Mesothelial cell of epicardium (in vitro differentiated cells): ENCODE measurements around the gene UAP1L1. TPM values are rescaled to one million over a fixed set of nuclear protein-coding genes. Genes with fewer than 3 reads are reported as not detected.

Experiments
- DNase-seq, 2 experiments: peaks; one replicate each; pipeline ENCODE4 v3.0.0; 2021; ENCODE audit warnings: low spot score in 2 of 2; ENCODE audit not compliant: unreplicated experiment in 2 of 2
- H3K27ac Mint-ChIP-seq: 2 replicates; pipeline ENCODE4 v1.8.0; 2021; ENCODE audit warnings: mixed read lengths
- H3K27me3 Mint-ChIP-seq: 2 replicates; pipeline ENCODE4 v1.8.0; 2021; ENCODE audit warnings: low read depth, mixed read lengths
- H3K36me3 Mint-ChIP-seq: 2 replicates; pipeline ENCODE4 v1.8.0; 2021; ENCODE audit warnings: mixed read lengths
- H3K4me1 Mint-ChIP-seq: 2 replicates; pipeline ENCODE4 v1.8.0; 2021; ENCODE audit warnings: mixed read lengths
- H3K4me3 Mint-ChIP-seq: 2 replicates; pipeline ENCODE4 v1.8.0; 2021; ENCODE audit warnings: mild to moderate bottlenecking, moderate library complexity, mixed read lengths
- H3K9me3 Mint-ChIP-seq: 2 replicates; pipeline ENCODE4 v1.8.0; 2021; ENCODE audit warnings: mixed read lengths
- CTCF ChIP-seq: fragments of 200-600 bp; sonication (generic); IDR thresholded peaks from one replicate; pipeline ENCODE4 v1.5.0; 2021; ENCODE audit warnings: antibody characterized with exemption; ENCODE audit not compliant: unreplicated experiment
- total RNA-seq: library from RNA; stranded (reverse); gene quantifications from 3 replicates; pipeline ENCODE4 v1.2.1, GENCODE V29; 2021

Gene UAP1L1
- total RNA-seq, 1 donor from 2014 or later, result 5.5 TPM

GRCh38 chr9:137103206-137103999 is 26.1 kb downstream of the UAP1L1 start:
- no peak for TF ChIP-seq CTCF
- no peak overlapping the region for H3K4me3 Mint-ChIP-seq
- no peaks in the 10 kb centered on the region for H3K4me1 Mint-ChIP-seq
- H3K27ac Mint-ChIP-seq, result no peak overlapping the region
- no peaks in the 10 kb centered on the region for H3K27me3 Mint-ChIP-seq
- no peaks in the 10 kb centered on the region for H3K9me3 Mint-ChIP-seq
- no peak for DNase-seq
- peaks cover 15% of the 10 kb centered on the region for H3K36me3 Mint-ChIP-seq

GRCh38 chr9:137105814-137106661 is 28.7 kb downstream of the UAP1L1 start:
- Mint-ChIP-seq H3K27me3 (no peaks in the 10 kb centered on the region), H3K4me3 (no peak overlapping the region), H3K36me3 (peaks cover 11% of the 10 kb centered on the region), H3K9me3 (no peaks in the 10 kb centered on the region), H3K4me1 (no peaks in the 10 kb centered on the region), H3K27ac (no peak overlapping the region)
- no peak for TF ChIP-seq CTCF
- DNase-seq, result no peak

GRCh38 chr9:137106662-137107250 is 29.4 kb downstream of the UAP1L1 start:
- Mint-ChIP-seq H3K4me1 (no peaks in the 10 kb centered on the region), H3K4me3 (no peak overlapping the region), H3K27me3 (no peaks in the 10 kb centered on the region), H3K36me3 (peaks cover 11% of the 10 kb centered on the region), H3K27ac (no peak overlapping the region), H3K9me3 (no peaks in the 10 kb centered on the region)
- DNase-seq, result no peak
- no peak for TF ChIP-seq CTCF

- H3K4me1 Mint-ChIP-seq, result no peaks in the 10 kb centered on the region
These were observed 30.1 kb downstream of the UAP1L1 start for GRCh38 chr9:137107312-137107921.

More at GRCh38 chr9:137107312-137107921, 30.1 kb downstream of the UAP1L1 start:
- Mint-ChIP-seq H3K27me3 (no peaks in the 10 kb centered on the region), H3K36me3 (peaks cover 11% of the 10 kb centered on the region), H3K9me3 (no peaks in the 10 kb centered on the region), H3K27ac (no peak overlapping the region), H3K4me3 (no peak overlapping the region)
- DNase-seq, result no peak
- no peak for TF ChIP-seq CTCF
